Measurements from ENCODE around the gene ITGB1BP1. TPM values are rescaled to one million over a fixed set of nuclear protein-coding genes. Genes with fewer than 3 reads are reported as not detected.

The ITGB1BP1 gene
- total RNA-seq, 1 donor from 2014 or later = 25.4 TPM

GRCh38 chr2:9380702-9381628 is 42.4 kb downstream of the ITGB1BP1 start:
- H3K4me3 ChIP-seq = no peak overlapping the region
- H3K27ac ChIP-seq = peak overlapping the region; percentile 30 to 61
- H3K4me1 ChIP-seq = peaks cover 2 to 14% of the 10 kb centered on the region in 2 donors
- H3K27me3 ChIP-seq = no peaks in the 10 kb centered on the region
- DNase-seq (ENCODE audit: low spot score in 2 of 2) = peak in 1 of 2 donors; percentile 71
- H3K9me3 ChIP-seq = no peaks in the 10 kb centered on the region
- intact Hi-C loops (cut with DNase I) = no loop called here
- no peak for TF ChIP-seq CTCF (IDR thresholded peaks at IDR 0.05)
- peaks cover 47 to 65% of the 10 kb centered on the region in 2 donors for H3K36me3 ChIP-seq

DNA sequence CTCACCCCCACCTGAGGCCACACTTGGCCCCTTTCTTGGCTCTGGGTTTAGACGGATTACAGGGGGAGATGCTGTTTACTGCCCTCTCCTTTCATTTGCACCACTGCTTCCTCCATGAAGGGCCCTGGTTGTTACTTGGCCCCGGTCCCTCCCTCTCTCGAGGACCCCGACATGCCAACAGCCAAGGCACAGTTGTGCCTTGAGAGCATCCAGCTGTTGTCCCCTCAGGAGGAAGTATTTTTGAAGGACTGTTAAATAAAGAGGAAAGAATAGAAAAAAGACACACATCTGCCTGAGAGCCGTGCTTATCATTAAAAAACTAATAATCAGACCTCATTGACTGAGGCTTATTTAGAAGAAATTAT is 44.0 kb downstream of the ITGB1BP1 start:
- Histone ChIP-seq H3K36me3 (peaks cover 36 to 64% of the 10 kb centered on the region in 2 donors), H3K4me3 (no peak overlapping the region), H3K27ac (peak overlapping the region; percentile 61 to 70), H3K27me3 (no peaks in the 10 kb centered on the region), H3K4me1 (peaks cover 2 to 14% of the 10 kb centered on the region in 2 donors), H3K9me3 (no peaks in the 10 kb centered on the region)
- intact Hi-C loops (cut with DNase I) = no loop called here
- TF ChIP-seq CTCF (IDR thresholded peaks at IDR 0.05) = no peak
- DNase-seq (ENCODE audit: low spot score in 2 of 2) = no peak

- intact Hi-C loops (cut with DNase I) = no loop called here
- Histone ChIP-seq H3K4me3 (no peak overlapping the region), H3K9me3 (no peaks in the 10 kb centered on the region), H3K4me1 (peaks cover 2 to 14% of the 10 kb centered on the region in 2 donors), H3K36me3 (peaks cover 42 to 65% of the 10 kb centered on the region in 2 donors), H3K27me3 (no peaks in the 10 kb centered on the region), H3K27ac (peak overlapping the region; percentile 61 to 70)
- no peak for TF ChIP-seq CTCF (IDR thresholded peaks at IDR 0.05)
- DNase-seq (ENCODE audit: low spot score in 2 of 2) = peak in 1 of 2 donors; percentile 89
Observed at GRCh38 chr2:9378433-9379390, 44.6 kb downstream of the ITGB1BP1 start.

DNA sequence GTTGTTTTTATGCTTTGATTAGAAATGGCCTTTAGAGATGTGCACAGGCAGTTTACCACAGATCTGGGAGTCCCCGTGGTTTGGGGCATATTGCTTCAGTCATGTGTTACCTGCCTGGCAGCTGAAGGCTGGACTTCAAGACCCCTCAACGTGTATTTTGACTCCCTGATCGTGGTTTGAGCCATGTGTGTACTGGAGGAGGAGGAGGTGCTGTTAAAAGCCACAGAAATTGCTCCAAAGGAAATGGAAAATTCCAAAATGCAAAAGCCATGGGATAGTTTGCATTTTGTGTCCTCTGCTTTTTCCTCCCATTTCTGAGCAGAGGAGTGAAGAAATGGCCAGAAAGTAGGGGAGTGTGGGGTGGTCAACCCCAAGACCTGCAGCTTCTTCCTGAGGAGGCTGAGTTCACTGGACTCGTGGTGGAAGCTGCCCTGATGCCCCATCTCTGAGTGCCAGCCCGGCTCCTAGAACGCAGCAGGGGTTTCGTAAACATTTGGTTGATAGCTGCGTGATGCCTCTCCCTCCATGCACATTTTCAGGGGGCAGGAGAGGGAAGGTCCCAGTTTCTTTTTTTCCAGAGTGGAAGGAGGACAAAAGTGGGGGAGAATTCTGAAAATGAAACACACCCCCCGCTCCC is 45.7 kb downstream of the ITGB1BP1 start:
- peaks cover 2 to 14% of the 10 kb centered on the region in 2 donors for H3K4me1 ChIP-seq
- peaks cover 40 to 67% of the 10 kb centered on the region in 2 donors for H3K36me3 ChIP-seq
- intact Hi-C loops (cut with DNase I) = no loop called here
- H3K27ac ChIP-seq = peak overlapping the region; percentile 42 to 70
- no peak for TF ChIP-seq CTCF (IDR thresholded peaks at IDR 0.05)
- H3K27me3 ChIP-seq = no peaks in the 10 kb centered on the region
- H3K9me3 ChIP-seq = no peaks in the 10 kb centered on the region
- no peak for DNase-seq (ENCODE audit: low spot score in 2 of 2)
- no peak overlapping the region for H3K4me3 ChIP-seq

- Histone ChIP-seq H3K4me3 (no peak overlapping the region), H3K27ac (no peak overlapping the region), H3K9me3 (no peaks in the 10 kb centered on the region), H3K36me3 (peaks cover 36 to 72% of the 10 kb centered on the region in 2 donors), H3K4me1 (peaks cover 2 to 14% of the 10 kb centered on the region in 2 donors), H3K27me3 (no peaks in the 10 kb centered on the region)
- no peak for TF ChIP-seq CTCF (IDR thresholded peaks at IDR 0.05)
- DNase-seq (ENCODE audit: low spot score in 2 of 2) = no peak
- intact Hi-C loops (cut with DNase I) = no loop called here
Observed at GRCh38 chr2:9375857-9376428, 47.4 kb downstream of the ITGB1BP1 start.
